ENCODE results near the gene SLC35B4.
A peak's percentile ranks its signal among the peaks of the same experiment; 100 is the strongest.

Gene SLC35B4, protein sequence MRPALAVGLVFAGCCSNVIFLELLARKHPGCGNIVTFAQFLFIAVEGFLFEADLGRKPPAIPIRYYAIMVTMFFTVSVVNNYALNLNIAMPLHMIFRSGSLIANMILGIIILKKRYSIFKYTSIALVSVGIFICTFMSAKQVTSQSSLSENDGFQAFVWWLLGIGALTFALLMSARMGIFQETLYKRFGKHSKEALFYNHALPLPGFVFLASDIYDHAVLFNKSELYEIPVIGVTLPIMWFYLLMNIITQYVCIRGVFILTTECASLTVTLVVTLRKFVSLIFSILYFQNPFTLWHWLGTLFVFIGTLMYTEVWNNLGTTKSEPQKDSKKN

DNA sequence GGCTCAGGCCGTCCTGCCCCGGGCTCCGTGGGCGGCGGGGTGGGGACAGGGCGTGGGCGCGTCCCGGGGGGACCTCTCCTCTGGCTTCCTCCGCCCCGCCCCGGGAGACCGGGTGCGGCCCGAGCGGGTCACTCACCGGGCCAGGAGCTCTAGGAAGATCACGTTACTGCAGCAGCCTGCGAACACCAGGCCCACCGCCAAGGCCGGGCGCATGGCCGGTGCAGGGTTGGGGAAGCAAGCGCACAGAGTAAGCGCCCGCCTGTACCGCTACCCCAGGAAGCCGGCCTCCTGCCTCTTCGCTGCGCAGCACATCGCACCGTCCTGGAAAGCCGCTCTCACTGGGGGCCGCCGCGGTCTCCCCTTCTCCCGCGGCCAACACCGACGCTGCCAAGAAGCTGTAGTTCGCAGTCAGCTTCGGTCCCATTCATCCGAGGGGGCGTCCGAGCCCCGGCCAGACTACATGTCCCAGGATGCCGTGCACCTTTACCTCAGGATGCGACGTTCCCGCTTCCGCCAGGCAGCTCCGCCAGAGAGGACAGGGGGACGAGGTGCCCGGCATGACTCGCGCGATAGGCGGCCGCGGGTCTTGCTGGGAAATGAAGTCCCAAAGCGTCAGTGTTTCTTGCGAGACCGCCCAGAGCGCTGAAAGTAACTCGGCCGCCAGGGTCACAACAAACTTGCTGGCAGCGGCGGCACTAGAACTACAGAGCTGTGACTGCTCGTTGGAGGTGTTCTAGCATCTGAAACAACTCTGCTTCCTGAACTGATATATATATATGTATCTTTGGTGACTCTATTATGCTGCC, at the start of gene SLC35B4:
SLC35B4 (minus strand) TSS at position 392 of the 806 bp plus-strand sequence; CDS start at position 213, 179 bp downstream.
- DNase-seq = peak; percentile 95 to 96

DNA sequence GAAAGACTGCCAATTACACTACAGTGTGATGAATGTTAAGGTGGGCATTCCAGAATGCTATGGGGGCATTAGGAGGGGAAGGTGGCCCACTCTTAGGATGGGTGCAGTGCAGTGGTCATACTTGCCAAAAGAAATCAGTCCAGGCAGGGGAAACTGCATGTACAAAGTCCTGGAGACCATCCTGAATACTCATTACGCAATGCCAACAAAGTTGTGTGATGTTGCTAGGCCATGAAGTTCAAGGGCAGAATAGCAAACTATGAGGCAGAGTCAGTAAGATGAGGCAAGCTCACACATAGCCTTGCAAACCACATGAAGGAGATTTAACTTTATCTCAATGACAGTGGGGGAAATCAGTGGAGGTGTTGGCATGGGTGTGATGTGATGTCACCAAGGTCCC, 49.8 kb upstream of the SLC35B4 start:
- no peak for DNase-seq

DNA sequence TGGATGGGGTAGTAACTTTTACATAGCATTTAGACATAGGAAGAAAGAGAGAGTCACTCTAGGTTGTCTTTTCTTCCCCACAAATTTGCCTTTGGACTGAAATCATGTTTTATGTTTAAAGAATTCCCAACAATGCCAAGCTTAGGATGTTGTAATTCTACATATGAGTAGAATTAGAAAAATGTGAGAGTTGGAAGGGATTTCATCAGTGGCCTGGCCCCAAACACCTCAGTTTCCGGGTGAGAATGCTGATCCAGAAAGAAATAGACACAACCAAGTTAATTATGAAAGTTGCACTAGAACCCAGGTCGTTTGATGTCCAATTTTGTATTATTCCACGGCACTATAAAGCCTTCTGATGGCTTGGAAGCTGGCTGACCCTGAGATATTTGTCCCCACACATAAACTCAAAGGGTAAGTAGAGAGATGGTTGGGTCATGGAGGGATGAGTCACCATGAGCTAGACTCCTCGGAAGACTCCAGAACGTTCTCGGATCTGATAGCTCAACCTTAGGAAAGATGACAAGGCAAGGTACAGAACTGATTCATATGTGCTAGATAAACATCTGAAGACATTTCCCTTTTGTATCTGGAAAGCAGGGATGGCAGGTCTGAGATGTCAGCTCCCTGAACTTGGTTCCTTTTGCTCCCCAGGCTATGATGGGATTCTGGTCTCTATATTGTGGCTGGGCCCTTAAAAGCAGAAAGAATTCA, 48.8 kb upstream of the SLC35B4 start:
- DNase-seq = no peak

DNA sequence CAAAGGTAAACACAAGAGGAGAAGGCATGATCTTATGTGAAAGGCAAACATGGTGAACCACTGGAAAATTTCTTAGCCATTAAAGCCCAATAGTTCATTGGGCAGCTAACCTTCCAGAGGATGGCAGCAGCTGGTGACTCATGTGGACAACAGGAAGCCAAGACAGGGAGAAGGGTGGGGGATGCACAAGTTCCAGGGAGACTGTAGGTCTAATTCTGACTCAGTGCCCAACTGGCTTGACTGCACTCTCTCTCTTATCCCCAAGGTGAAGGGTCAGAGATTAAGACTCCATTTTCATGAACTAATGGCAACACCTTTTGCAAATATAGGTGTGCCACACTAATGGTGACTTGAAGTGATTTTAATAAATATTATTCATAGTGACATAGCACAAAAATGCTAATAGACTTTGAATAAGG, 47.9 kb upstream of the SLC35B4 start:
- no peak for DNase-seq

DNA sequence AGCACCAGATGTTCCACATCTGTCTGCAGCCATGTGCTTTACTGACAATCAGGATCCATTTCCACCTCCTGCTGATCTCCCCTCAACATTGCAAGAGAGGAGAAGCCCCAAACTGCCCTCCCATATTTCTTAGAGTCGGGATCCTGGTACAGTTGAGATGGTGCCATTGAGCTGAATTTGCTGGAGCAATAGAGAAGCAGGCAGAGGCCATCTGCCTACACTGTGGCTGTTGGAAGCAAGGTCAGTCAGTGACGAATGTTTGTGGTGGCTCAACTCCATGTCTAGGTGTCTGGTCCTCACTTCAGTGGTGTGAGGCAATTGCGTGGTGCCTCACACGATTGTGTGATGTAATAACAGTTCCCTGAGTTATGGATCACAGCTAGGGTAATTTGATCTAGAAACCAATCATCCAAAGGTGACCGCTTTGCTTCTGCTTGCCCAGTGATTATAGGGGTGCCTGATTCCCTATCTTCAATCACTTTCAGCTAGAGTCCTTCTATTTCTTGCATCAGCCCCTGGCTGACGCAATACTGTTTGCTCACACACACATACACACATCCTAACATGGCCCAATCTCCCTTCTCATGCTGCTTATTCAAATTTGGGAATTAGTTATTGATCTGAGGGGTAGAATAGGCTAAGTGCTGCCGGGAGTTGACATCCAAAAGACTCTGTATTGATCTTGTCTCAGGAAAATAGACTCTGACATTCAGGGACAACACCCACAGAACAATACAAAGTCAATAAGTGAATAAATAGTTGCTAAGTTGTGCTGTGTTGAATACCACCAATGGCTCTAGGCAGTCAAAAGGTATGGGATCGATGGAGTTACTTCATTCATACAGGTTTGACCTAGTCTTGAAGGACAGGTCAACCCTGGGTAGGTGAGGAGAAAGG, 46.1 kb upstream of the SLC35B4 start:
- DNase-seq = no peak

DNA sequence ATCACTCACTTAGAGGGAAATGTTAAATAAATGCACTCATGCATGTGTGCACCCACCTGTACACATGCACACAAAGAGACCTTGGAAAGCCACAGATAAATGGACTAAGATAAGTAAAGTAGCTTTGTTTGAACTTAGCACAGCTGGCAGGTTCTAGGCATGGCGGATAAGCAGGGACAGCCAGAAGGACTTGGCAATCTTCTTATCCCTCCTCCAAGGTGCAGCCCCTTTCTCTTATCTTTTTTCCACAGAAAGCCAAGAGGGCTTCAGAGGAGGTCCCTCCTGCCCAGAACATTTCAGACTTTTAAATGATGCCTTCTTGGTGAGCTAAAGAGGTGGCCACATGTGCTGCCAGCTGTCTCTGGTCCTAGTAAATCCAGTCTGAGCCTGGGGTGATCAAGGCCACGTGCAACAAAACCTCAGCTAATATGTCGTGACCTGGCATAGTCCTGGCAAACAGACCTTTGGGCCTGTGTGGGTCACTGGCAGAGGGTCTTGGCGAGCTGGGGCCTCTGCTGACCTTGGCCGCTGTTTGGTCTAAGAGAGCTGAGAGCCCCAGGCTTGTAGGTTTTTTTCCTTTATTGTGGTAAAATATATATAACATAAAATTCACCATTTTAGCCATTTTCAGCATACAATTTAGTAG, 43.2 kb upstream of the SLC35B4 start:
- DNase-seq = no peak

DNA sequence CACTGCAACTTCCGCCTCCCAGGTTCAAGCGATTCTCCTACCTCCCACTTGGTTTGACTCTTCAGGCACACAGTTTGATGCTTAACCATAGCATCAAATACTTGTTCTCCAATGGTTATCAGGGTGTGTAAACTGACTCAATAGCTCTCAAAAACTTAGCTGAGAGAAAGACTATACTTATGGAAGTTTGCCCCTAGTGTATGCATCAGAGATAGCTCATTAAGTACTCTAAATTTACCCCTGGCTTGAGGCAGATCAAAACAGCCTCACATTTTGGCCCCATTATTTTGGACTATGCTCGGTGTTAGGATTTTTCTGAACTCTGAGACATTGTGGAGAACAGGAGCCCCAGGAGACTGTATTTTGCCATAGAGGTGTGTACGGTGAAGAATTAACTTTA, 40.8 kb upstream of the SLC35B4 start:
- no peak for DNase-seq

DNA sequence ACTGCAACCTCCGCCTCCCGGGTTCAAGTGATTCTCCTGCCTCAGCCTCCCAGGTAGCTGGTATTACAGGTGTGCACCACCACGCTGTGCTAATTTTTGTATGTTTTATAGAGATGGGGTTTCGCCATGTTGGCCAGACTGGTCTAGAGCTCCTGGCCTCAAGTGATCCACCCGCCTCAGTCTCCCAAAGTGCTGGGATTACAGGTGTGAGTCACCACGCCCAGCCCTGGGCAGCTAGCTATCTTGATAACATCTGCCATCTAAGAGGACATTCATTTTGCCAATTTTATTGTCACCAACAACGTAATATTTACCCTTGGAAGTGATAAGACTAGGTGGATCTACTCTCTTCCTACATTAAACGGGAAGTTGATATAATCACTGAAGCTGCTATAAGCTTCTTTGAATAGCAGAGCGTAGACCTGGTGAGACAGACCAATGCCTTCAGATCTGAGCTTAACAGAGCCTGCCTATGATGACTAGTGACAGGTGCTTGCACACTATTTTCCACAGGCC, 39.7 kb upstream of the SLC35B4 start:
- DNase-seq = no peak

DNA sequence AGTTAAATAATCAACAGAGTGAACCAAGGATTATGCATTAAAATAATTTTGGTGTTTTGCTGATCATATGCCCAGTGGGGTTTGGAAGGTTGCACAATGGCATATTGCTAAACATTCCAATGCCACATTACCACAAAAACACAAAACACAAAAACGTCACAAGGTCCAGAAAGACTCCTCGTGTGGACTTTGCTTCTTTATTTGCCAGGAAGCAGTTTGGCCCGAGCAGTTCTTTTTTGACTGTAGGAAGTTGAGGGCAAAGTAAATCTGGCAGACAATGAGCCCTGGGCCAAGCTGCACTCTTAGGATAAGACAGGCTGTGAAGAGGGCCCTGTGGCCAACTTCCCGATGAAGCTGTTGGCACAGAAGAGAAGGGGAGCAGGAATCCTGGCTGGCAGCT, 39.2 kb upstream of the SLC35B4 start:
- no peak for DNase-seq

DNA sequence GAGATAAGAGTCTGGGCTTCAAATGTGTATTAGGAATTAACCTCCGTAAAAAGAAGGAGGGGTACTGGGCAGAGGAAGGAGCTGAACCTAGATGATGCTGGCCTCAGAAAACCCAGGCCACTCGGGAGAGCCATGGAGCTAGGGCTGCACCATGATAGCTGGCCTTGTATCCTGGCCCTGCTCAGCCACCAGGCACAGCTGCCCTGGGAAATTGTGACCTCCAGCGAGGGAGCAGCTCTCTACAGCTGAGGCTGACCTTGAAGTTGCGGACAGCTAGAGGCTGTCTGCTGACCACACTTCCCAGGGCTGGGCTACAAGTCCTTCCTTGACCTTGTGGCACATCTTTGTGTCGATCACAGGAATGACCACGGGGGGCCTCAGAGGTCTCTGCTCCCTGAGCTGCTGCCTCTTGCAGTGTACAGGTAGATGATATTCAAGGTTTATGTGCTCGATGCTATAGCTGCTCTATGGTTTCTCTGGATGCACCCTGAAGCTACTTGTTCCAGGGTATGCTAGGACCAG, 38.3 kb upstream of the SLC35B4 start:
- no peak for DNase-seq

DNA sequence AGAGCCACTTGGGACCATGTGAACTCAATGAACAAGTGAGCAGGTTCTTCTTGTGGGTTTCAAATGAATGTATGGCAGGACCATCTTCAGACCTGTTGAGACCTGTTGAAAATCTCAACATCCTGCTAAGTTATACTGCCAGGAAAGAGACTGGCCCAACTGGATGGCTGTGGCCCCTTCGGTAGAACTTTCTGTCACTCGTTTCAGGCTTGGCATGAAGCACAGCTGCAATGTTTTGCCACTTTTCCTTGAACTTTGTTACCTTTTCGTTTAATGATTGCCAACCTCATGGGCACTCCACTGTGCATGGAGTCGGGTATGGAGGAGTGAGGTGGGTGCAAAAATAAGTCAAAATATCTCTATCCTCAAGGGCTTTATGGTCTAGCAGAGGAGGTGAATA, 36.7 kb upstream of the SLC35B4 start:
- DNase-seq = no peak

DNA sequence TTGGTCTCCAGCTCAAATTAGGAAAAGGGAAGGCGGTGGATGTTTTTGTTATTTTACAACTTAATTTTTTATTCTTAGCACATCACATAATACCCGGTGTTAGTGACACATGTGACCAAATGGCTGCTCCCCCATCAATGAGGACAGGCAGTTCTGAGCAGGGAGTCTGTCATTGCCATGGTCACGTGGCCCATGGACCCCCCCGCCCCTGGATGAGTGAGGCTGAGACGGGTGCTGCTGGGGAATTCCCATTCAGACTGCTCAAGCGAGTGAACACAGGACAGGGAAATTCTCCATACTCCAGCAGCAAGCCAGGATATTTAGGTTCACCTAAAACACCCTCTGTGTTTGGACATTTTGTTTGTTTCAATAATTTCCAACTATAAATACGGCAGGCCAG, 34.7 kb upstream of the SLC35B4 start:
- no peak for DNase-seq

DNA sequence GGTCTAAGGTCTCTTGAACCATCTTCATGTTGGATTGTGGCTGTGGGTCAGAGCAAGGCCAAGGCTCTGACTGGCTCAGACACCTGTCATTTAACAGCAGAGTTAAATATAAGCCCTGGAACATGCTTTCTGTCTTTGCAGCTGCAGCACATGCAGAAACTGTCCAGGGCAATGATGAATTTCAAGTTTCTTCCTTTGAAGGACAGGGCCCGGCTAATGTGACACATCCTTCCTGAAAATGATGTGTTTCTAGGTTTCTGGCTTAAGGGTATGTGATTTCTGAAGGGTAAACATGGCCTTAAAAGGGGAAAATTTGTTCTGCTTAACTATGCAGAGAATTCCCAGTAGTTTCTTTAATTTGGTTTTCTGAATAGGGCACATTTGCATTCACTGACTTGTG, 34.0 kb upstream of the SLC35B4 start:
- DNase-seq = no peak

DNA sequence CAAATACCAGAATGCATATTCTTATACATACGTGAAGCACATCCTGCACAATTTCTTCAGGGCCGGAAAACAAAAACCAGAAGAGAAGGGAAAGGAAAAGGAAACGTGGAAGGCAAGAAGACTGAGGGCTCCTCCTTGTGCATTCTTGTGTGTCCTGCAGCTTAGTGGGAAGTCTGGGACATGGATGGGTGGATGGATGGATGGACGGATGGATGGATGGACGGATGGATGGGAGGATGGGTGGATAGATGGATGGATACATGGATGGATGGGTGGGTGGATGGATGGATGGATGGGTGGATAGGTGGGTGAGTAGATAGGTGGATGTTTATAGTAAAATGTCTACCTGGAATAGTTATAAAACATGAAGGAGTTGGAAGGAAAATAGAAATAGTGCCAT, 30.8 kb upstream of the SLC35B4 start:
- no peak for DNase-seq

DNA sequence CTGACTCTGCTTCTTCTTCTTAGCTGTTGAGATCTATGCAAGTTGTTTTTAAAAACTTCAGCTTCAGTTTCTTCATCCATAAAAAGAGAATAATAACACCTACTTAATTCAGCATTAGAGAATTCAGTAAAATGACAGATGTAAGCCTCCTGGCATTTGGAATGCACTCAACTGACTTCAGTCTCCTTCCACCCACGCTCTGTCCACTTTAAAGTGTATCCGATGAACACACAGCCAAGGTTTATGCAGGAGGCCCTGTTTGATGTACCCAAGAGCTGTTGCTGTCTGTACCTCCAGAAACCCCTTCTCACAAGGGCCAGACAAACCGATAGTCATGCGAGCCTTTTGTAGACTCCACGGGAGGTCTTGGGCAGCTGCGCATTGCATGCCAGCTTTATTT, 27.1 kb upstream of the SLC35B4 start:
- no peak for DNase-seq

DNA sequence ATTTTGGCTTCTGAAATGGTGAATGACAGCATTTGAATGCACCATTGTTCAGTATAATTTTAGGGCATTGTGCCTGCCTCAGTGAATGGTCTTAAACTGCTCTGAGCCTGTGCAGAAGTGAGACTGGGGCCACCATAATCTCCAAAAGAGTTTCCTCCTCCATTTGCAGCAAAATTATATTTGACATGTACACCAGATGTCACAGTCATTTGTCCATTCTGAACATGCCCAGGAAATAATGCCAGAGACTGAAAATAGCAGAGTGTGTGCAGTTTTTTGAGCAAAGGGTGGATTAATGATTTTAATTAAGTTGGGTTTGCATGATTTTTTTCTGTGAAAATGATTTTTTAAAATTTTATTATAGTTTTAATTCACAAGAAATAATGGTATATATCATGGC, 26.4 kb upstream of the SLC35B4 start:
- no peak for DNase-seq

DNA sequence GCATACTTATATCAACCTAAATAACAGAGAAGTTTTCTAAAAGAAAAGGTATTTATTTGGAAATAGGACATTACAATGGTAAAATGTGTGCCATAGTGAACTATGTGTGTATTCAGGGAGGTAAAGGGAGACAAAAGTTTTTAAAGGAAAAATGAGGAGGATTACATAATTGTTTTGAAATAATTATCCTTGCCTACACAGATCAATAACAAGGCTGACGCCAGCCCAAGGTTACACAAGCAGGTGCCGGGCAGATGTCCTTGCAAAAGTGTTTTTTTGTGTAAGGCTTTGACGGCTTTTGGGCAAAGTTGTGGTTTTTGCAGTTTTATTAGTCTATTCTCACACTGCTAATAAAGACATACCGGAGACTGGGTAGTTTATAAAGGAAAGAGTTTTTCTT, 22.7 kb upstream of the SLC35B4 start:
- DNase-seq = no peak

DNA sequence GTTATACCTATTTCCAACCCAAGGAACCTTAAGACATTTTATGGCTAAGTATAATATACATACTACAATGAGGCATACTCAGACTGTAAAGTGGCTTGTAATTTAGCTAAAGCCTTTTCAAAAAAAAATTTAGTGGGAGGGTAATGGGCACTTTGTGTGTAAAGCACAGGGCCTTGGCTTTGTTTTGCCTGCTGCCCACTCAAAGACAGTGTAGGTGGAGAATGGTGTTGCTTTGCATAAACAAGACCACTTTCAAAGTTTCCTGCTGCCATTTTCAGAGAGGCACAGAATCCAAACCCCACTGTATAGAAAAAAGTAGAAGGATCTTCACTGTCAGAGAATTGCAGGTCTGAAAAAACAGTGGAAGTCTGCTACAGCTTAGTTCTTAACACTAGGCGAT, 21.2 kb upstream of the SLC35B4 start:
- DNase-seq = no peak

DNA sequence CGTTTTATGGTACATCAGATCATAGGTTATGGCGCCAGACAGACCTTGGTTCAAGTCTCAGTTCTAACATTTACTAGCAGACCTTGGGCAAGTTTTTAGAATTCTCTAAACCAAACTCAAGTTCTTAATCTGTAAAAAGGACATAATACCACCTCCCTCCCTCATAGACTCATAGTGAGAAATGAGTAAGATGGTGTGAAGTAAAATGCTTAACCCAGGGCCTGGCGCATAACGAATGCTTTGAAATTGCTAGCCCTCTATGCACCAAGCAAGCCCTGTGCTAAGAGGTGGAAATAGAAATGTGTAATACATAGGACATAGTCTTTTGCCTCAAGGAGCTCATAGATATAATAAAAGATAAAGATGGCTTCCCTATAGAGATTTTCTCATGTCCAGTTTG, 17.7 kb upstream of the SLC35B4 start:
- DNase-seq = no peak

DNA sequence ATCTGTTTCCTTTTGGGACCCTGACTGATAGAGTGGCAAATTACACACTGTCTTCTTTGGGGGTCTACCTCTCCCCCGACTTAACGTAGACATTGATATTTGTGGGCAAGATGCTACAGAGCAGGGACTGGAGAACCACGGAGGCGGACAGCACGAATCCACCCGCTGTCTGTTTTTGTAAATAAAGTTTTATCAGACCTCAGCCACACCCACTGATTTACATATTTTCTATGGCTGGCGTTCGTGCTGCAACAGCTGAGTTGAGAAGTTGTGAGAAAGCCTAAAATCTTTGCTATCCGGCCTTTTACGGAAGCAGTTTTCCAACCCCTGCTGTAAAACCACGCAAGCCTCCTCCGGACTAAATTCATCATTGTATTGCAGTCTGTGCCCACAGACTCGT, 17.2 kb upstream of the SLC35B4 start:
- DNase-seq = no peak

DNA sequence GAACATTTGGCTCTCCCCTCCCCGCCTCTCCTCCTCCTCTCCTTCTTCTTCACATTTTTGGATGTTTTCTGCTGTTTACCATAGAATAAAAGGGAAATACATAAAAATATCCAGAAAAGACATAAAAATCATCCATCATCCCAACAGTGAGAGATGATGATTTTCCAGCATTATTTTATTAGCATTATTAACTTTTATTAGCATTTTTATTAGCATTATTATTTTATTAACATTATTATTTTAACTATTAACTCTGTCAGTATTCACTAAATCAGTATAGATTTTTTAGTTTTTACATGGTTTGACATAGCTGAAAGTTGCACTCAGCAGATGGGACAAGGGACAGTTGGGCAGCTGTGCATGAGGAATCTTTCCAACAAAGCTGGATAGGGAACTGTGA, 16.2 kb upstream of the SLC35B4 start:
- no peak for DNase-seq

DNA sequence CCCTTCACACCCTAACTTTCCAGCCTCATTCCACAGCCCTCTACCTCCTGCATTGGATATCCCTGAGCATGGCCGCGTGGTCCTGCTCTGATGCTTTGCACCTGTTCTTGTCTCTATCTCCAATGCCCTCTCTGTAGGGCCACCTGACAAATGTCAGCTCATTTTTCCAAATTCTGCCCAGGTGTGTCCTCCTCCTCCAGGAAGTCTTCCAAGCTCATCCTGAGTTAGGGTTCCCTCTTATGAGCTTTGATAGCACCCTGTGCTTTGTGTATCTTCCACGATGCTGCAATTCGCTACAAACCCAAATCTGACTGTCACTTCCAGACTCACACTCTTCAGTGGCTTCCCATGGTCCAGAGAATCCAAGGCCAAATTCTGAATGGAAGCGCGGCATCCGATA, 14.7 kb upstream of the SLC35B4 start:
- DNase-seq = no peak
